Ishikawa (cell line): ENCODE data around the gene MYO15A.

Experiments used
- CEBPB ChIP-seq: IDR thresholded peaks from 2 replicates; pipeline ENCODE4 v1.6.1; 2012
- CREB1 ChIP-seq: IDR thresholded peaks from 2 replicates; pipeline ENCODE4 v1.6.1; 2012; ENCODE audit warnings: low read depth
- EGR1 ChIP-seq: IDR thresholded peaks from 2 replicates; pipeline ENCODE4 v1.6.1; 2012
- EP300 ChIP-seq: IDR thresholded peaks from 2 replicates; pipeline ENCODE4 v1.6.1; 2012; ENCODE audit warnings: borderline replicate concordance
- FOXM1 ChIP-seq: IDR thresholded peaks from 2 replicates; pipeline ENCODE4 v1.6.1; 2012; ENCODE audit warnings: low read depth, borderline replicate concordance
- MAX ChIP-seq: IDR thresholded peaks from 2 replicates; pipeline ENCODE4 v1.6.1; 2012
- NFIC ChIP-seq: IDR thresholded peaks from 2 replicates; pipeline ENCODE4 v1.6.1; 2012
- RAD21 ChIP-seq: IDR thresholded peaks from 2 replicates; pipeline ENCODE4 v1.6.1; 2012; ENCODE audit warnings: low read depth
- REST ChIP-seq: IDR thresholded peaks from 2 replicates; pipeline ENCODE4 v1.6.1; 2012; ENCODE audit warnings: low read depth, mild to moderate bottlenecking
- TAF1 ChIP-seq: IDR thresholded peaks from 2 replicates; pipeline ENCODE4 v1.6.1; 2012; ENCODE audit warnings: low read depth, mild to moderate bottlenecking
- TCF12 ChIP-seq: IDR thresholded peaks from 2 replicates; pipeline ENCODE4 v1.6.1; 2012; ENCODE audit warnings: low read depth
- TEAD4 ChIP-seq: IDR thresholded peaks from 2 replicates; pipeline ENCODE4 v1.6.1; 2012
- USF1 ChIP-seq: IDR thresholded peaks from 2 replicates; pipeline ENCODE4 v1.6.1; 2012
- YY1 ChIP-seq: IDR thresholded peaks from 2 replicates; pipeline ENCODE4 v1.6.1; 2012; ENCODE audit warnings: low read depth

- TF ChIP-seq MAX, result no peak
- no peak for TF ChIP-seq EP300
- TF ChIP-seq REST, result no peak
- no peak for TF ChIP-seq CREB1
- no peak for TF ChIP-seq FOXM1
- no peak for TF ChIP-seq CEBPB
- no peak for TF ChIP-seq RAD21
- no peak for TF ChIP-seq TAF1
- no peak for TF ChIP-seq YY1
- TF ChIP-seq TCF12, result no peak
- no peak for TF ChIP-seq USF1
- no peak for TF ChIP-seq TEAD4
- no peak for TF ChIP-seq NFIC
- TF ChIP-seq EGR1, result no peak
These were observed 90.0 kb downstream of the MYO15A start for GRCh38 chr17:18198530-18198929.
